H9 (cell line): ENCODE measurements around the gene SLC41A1. TPM values are rescaled to one million over a fixed set of nuclear protein-coding genes. Genes with fewer than 3 reads are reported as not detected.

ENCODE experiments used
- DNase-seq: peaks from one replicate; pipeline ENCODE4 v3.0.0-alpha.2; 2017
- H2AFZ ChIP-seq: one replicate; pipeline ENCODE4 v1.6.1; 2013; ENCODE audit warnings: mild to moderate bottlenecking, low read length, control low read depth, moderate library complexity
- H2AK5ac ChIP-seq: 2 replicates; pipeline ENCODE4 v1.6.1; 2013; ENCODE audit warnings: low read length, control low read depth, mixed read lengths; ENCODE audit not compliant: insufficient read length
- H2BK120ac ChIP-seq: one replicate; pipeline ENCODE4 v1.6.1; 2013; ENCODE audit warnings: low read depth, mild to moderate bottlenecking, low read length, control low read depth, inconsistent platforms; ENCODE audit not compliant: poor library complexity, severe bottlenecking
- H2BK12ac ChIP-seq: 2 replicates; pipeline ENCODE4 v1.6.1; 2013; ENCODE audit warnings: low read length, control low read depth, mixed read lengths, low read depth; ENCODE audit not compliant: insufficient read length
- H2BK15ac ChIP-seq: 2 replicates; pipeline ENCODE4 v1.6.1; 2013; ENCODE audit warnings: low read depth, low read length, control low read depth
- H2BK20ac ChIP-seq: one replicate; pipeline ENCODE4 v1.6.1; 2013; ENCODE audit warnings: low read depth, mild to moderate bottlenecking, low read length, control low read depth, inconsistent platforms; ENCODE audit not compliant: poor library complexity, severe bottlenecking
- H2BK5ac ChIP-seq: 2 replicates; pipeline ENCODE4 v1.6.1; 2013; ENCODE audit warnings: low read length, control low read depth, mixed read lengths; ENCODE audit not compliant: insufficient read length
- H3K14ac ChIP-seq: 2 replicates; pipeline ENCODE4 v1.6.1; 2013; ENCODE audit warnings: low read length, control low read depth; ENCODE audit not compliant: insufficient read depth
- H3K18ac ChIP-seq: 2 replicates; pipeline ENCODE4 v1.6.1; 2013; ENCODE audit warnings: low read depth, mild to moderate bottlenecking, mixed read lengths, low read length, control low read depth; ENCODE audit not compliant: insufficient read length
- H3K23ac ChIP-seq: 2 replicates; pipeline ENCODE4 v1.6.1; 2013; ENCODE audit warnings: low read length, control low read depth, mixed read lengths, low read depth; ENCODE audit not compliant: insufficient read length
- H3K23me2 ChIP-seq: 2 replicates; pipeline ENCODE4 v1.6.1; 2013; ENCODE audit warnings: low read depth, mild to moderate bottlenecking, mixed read lengths, low read length, control low read depth; ENCODE audit not compliant: insufficient read length, poor library complexity, severe bottlenecking
- H3K27ac ChIP-seq: 2 replicates; pipeline ENCODE4 v1.5.1; 2013; ENCODE audit warnings: low read length, control low read depth, mixed read lengths, low read depth; ENCODE audit not compliant: insufficient read length
- H3K27me3 ChIP-seq: 2 replicates; pipeline ENCODE4 v1.6.1; 2013; ENCODE audit warnings: low read length, control low read depth, inconsistent platforms; ENCODE audit not compliant: insufficient read depth
- H3K4ac ChIP-seq: 2 replicates; pipeline ENCODE4 v1.6.1; 2013; ENCODE audit warnings: low read depth, mild to moderate bottlenecking, control low read depth, inconsistent platforms, low read length, moderate library complexity
- H3K4me1 ChIP-seq: 2 replicates; pipeline ENCODE4 v1.6.1; 2013; ENCODE audit warnings: low read length, control low read depth, inconsistent platforms; ENCODE audit not compliant: insufficient read depth
- H3K4me2 ChIP-seq: 2 replicates; pipeline ENCODE4 v1.6.1; 2013; ENCODE audit warnings: low read length, control low read depth, mixed read lengths; ENCODE audit not compliant: insufficient read length, insufficient read depth
- H3K56ac ChIP-seq: 2 replicates; pipeline ENCODE4 v1.6.1; 2013; ENCODE audit warnings: low read depth, mild to moderate bottlenecking, mixed read lengths, low read length, control low read depth; ENCODE audit not compliant: insufficient read length
- H3K79me1 ChIP-seq: 2 replicates; pipeline ENCODE4 v1.6.1; 2013; ENCODE audit warnings: low read depth, mild to moderate bottlenecking, moderate library complexity, low read length, control low read depth, inconsistent platforms; ENCODE audit not compliant: insufficient read depth, poor library complexity, severe bottlenecking
- H3K79me2 ChIP-seq: 2 replicates; pipeline ENCODE4 v1.6.1; 2013; ENCODE audit warnings: low read length, control low read depth, inconsistent platforms; ENCODE audit not compliant: insufficient read depth
- H3K9ac ChIP-seq: 2 replicates; pipeline ENCODE4 v1.6.1; 2013; ENCODE audit warnings: low read length, control low read depth, mixed read lengths; ENCODE audit not compliant: insufficient read length; ENCODE audit errors: extremely low read depth
- H3K9me3 ChIP-seq: one replicate; pipeline ENCODE4 v1.6.1; 2013; ENCODE audit warnings: low read depth, low read length, inconsistent platforms; ENCODE audit not compliant: control insufficient read depth
- H3T11ph ChIP-seq: one replicate; pipeline ENCODE4 v1.6.1; 2013; ENCODE audit warnings: mild to moderate bottlenecking, low read length, control low read depth, inconsistent platforms
- H4K20me1 ChIP-seq: one replicate; pipeline ENCODE4 v1.6.1; 2013; ENCODE audit not compliant: control insufficient read depth, insufficient read length, insufficient read depth
- H4K5ac ChIP-seq: 2 replicates; pipeline ENCODE4 v1.6.1; 2013; ENCODE audit warnings: low read depth, mild to moderate bottlenecking, mixed read lengths, low read length, control low read depth; ENCODE audit not compliant: insufficient read length
- H4K8ac ChIP-seq: replicated peaks from 2 replicates; pipeline ENCODE4 v1.6.1; 2013; ENCODE audit warnings: low read length, control low read depth, mixed read lengths, low read depth; ENCODE audit not compliant: insufficient read length
- H4K91ac ChIP-seq: 2 replicates; pipeline ENCODE4 v1.6.1; 2013; ENCODE audit warnings: low read depth, mild to moderate bottlenecking, moderate library complexity, mixed read lengths, low read length, control low read depth; ENCODE audit not compliant: insufficient read length
- H3K27ac Mint-ChIP-seq, 3 experiments: 2 replicates in 2 of 3; 3 replicates in 1 of 3; pipeline ENCODE4 v1.8.0; 2020 to 2021; ENCODE audit warnings: mixed read lengths in 3 of 3, mild to moderate bottlenecking in 1 of 3, moderate library complexity in 1 of 3
- H3K27me3 Mint-ChIP-seq: 2 replicates; pipeline ENCODE4 v1.8.0; 2021; ENCODE audit warnings: low read depth, mild to moderate bottlenecking, moderate library complexity, mixed read lengths
- H3K36me3 Mint-ChIP-seq, 3 experiments: 2 replicates in 2 of 3; 3 replicates in 1 of 3; pipeline ENCODE4 v1.8.0; 2020 to 2021; ENCODE audit warnings: low read depth in 3 of 3, mixed read lengths in 3 of 3; ENCODE audit not compliant: insufficient read depth in 1 of 3
- H3K4me1 Mint-ChIP-seq, 2 experiments: 2 replicates each; pipeline ENCODE4 v1.8.0; 2020; ENCODE audit warnings: mixed read lengths in 2 of 2
- H3K4me3 Mint-ChIP-seq, 2 experiments: 2 replicates in 1 of 2; 3 replicates in 1 of 2; pipeline ENCODE4 v1.8.0; 2020 to 2021; ENCODE audit warnings: mild to moderate bottlenecking in 2 of 2, mixed read lengths in 2 of 2, moderate library complexity in 1 of 2
- H3K9me3 Mint-ChIP-seq, 2 experiments: 2 replicates in 1 of 2; 3 replicates in 1 of 2; pipeline ENCODE4 v1.8.0; 2020; ENCODE audit warnings: mild to moderate bottlenecking in 2 of 2, mixed read lengths in 2 of 2, moderate library complexity in 1 of 2
- WGBS: extraction: QIAGEN DNeasy Blood & Tissue Kit; methylation state at CpG from one replicate; pipeline ENCODE4 v1.1.7; 2013; ENCODE audit warnings: missing lambda C conversion rate, low lambda C conversion rate, mixed read lengths; ENCODE audit not compliant: insufficient read length; ENCODE audit errors: extremely low coverage; 5-methylcytosine and 5-hydroxymethylcytosine counted together
- total RNA-seq: library from RNA; stranded (reverse); gene quantifications from 2 replicates; pipeline ENCODE4 v1.2.1, GENCODE V29; 2021
- TF ChIP-seq, protein P1 (sequence below): fragments of 200-600 bp; sonication (generic); conservative IDR thresholded peaks from 3 replicates; pipeline ENCODE4 v1.8.0; 2021; ENCODE audit warnings: antibody characterized with exemption, mild to moderate bottlenecking

The SLC41A1 gene
- total RNA-seq, 1 experiment from 2014 or later, result 18.2 TPM

DNA sequence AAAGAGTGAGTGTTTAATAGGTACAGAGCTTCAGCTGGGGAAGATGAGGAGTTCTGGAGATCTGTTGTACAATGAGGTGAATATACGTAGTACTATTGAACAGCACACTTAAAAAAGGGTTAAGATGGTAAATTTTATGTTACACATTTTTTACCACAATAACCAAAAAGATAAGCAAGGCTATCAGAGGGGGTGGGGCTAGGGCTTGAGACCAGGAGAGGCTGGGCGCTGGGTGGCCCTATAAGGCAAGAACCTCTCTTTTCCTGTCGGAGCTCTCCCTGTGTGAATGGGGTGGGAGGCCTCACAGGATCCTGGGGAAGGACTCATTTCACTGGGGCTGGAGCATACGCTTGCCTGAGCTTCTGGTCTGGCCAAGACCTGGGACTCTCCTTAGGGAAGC is 9.0 kb downstream of the SLC41A1 start:
- Histone ChIP-seq H2BK120ac (no peak overlapping the region), H3T11ph (no peak overlapping the region), H3K9me3 (no peaks in the 10 kb centered on the region), H2AFZ (no peak overlapping the region), H3K4ac (no peak overlapping the region), H3K27me3 (no peaks in the 10 kb centered on the region), H3K79me2 (no peaks in the 10 kb centered on the region), H3K4me1 (no peaks in the 10 kb centered on the region), H4K91ac (no peak overlapping the region), H4K20me1 (no peaks in the 10 kb centered on the region), H3K4me2 (no peak overlapping the region), H3K9ac (no peak overlapping the region), H2AK5ac (no peak overlapping the region), H3K79me1 (peaks cover 3% of the 10 kb centered on the region), H3K56ac (no peak overlapping the region), H2BK12ac (no peak overlapping the region), H3K27ac (no peak overlapping the region), H3K14ac (no peak overlapping the region), H3K18ac (no peak overlapping the region), H3K23me2 (no peaks in the 10 kb centered on the region), H3K23ac (no peak overlapping the region), H4K8ac (no peak overlapping the region), H2BK15ac (no peak overlapping the region), H2BK5ac (no peak overlapping the region), H4K5ac (no peak overlapping the region), H2BK20ac (no peak overlapping the region)
- DNase-seq, result no peak
- WGBS, result no CpG with 5 or more reads among the region's 4 CpGs
- Mint-ChIP-seq H3K9me3 (no peaks in the 10 kb centered on the region), H3K4me3 (no peak overlapping the region), H3K27ac (no peak overlapping the region), H3K27me3 (no peaks in the 10 kb centered on the region), H3K4me1 (peaks cover 13 to 17% of the 10 kb centered on the region in 2 experiments), H3K36me3 (peaks cover 18 to 29% (median 25%) of the 10 kb centered on the region in 3 experiments)
- TF ChIP-seq, protein P1, sequence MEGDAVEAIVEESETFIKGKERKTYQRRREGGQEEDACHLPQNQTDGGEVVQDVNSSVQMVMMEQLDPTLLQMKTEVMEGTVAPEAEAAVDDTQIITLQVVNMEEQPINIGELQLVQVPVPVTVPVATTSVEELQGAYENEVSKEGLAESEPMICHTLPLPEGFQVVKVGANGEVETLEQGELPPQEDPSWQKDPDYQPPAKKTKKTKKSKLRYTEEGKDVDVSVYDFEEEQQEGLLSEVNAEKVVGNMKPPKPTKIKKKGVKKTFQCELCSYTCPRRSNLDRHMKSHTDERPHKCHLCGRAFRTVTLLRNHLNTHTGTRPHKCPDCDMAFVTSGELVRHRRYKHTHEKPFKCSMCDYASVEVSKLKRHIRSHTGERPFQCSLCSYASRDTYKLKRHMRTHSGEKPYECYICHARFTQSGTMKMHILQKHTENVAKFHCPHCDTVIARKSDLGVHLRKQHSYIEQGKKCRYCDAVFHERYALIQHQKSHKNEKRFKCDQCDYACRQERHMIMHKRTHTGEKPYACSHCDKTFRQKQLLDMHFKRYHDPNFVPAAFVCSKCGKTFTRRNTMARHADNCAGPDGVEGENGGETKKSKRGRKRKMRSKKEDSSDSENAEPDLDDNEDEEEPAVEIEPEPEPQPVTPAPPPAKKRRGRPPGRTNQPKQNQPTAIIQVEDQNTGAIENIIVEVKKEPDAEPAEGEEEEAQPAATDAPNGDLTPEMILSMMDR, result no peak
